Measurements from ENCODE around the gene PAXX.
A peak's percentile ranks its signal among the peaks of the same experiment; 100 is the strongest.
"Not testable (repeated sequence)": the region's sequence is repeated elsewhere in the genome, so short reads cannot be mapped to it uniquely, and the experiment has no call there.

The PAXX gene

DNA sequence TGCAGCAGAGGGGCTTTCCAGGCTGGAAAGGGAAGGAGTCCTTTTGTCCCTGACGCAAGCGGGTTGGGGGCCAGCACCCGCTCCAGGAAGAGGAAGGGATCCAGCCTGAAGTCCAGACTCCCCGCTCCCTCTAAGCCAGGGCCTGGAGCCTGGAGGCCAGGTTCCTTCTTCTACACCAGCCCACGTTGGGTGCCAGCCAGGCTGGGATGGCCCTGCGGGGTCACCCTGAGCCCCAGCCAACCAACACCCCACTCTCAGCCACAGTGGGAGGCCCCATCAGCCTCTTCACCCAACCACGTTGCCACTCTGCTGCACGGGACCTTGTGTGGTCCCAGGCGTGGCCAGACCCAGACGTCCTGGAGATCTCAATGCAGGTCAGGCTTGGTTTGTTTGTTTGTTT, 40.6 kb downstream of the PAXX start:
- Mint-ChIP-seq H3K27me3 (peaks cover 34% of the 10 kb centered on the region), H3K9me3 (no peaks in the 10 kb centered on the region), H3K27ac (peak overlapping the region; percentile 37), H3K4me1 (peaks cover 62% of the 10 kb centered on the region), H3K4me3 (no peak overlapping the region), H3K36me3 (no peaks in the 10 kb centered on the region)
- DNase-seq = no peak
- CTCF ChIA-PET = no interaction called here

DNA sequence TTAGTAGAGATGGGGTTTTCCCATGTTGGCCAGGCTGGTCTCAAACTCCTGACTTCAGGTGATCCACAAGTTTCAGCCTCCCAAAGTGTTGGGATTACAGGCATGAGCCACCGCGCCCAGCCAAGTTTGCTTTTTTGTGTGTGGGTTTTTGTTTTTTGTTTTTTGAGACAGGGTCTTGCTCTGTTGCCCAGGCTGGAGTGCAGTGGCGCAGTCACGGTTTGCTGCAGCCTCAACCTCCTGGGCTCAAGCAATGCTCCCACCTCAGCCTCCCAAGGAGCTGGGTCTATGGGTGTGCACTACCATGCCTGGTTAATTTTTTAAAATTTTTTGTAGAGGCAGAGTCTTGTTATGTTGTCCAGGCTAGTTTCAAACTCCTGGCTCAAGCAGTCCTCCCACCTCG, 41.3 kb downstream of the PAXX start:
- not testable (repeated sequence) for DNase-seq, H3K36me3 Mint-ChIP-seq, H3K4me3 Mint-ChIP-seq, H3K9me3 Mint-ChIP-seq
- Mint-ChIP-seq H3K27ac (peak overlapping the region; percentile 62), H3K4me1 (peaks cover 62% of the 10 kb centered on the region), H3K27me3 (peaks cover 34% of the 10 kb centered on the region)
- CTCF ChIA-PET = interaction anchor here (2.3 to 2.9 kb wide), 3 partner anchors 85 to 266 kb away, joined by 4 to 39 read pairs (median 28); no protein-coding TSS in a partner anchor

DNA sequence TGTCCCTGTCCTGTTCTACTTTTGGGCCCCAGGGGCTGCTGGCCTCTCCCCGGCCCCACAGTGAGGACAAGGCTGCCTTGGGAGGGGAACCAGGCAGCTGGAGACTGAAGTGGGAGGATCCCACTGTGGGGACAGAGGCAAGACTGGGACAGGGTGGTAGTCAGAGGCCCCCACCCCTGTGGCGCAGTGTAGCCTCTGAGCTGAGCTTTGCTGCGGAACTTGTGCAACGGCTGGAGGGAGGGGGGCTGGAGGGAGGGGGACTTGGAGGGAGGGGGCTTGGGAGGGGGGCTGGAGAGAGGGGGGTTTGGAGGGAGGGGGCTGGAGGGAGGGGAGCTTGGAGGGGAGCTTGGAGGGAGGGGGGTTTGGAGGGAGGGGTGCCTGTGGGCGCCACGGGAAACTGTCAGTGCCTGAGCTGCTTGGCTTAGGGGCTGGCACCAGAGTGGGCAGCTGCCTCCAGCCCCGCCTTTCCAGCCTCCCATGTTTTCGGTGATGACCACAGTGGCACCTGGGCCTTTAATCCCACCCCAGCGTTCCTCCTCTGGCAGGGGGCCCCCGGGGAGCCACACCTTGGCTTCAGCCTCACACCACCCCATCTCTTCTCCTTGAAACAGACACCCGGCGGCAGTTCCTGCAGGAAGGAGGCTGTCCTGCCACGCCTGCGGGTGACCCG, 42.0 kb downstream of the PAXX start:
- CTCF ChIA-PET = interaction anchor here (0.7 to 2.9 kb wide), 34 partner anchors 8 to 273 kb away, joined by 3 to 39 read pairs (median 5); partner anchors contain the start of genes C8G, CLIC3, FBXW5 and NPDC1
- Mint-ChIP-seq H3K27me3 (peaks cover 28% of the 10 kb centered on the region), H3K27ac (peak overlapping the region; percentile 91), H3K4me1 (peaks cover 57% of the 10 kb centered on the region), H3K9me3 (no peaks in the 10 kb centered on the region), H3K36me3 (peaks cover 2% of the 10 kb centered on the region), H3K4me3 (peak overlapping the region; percentile 61)
- no peak for DNase-seq

DNA sequence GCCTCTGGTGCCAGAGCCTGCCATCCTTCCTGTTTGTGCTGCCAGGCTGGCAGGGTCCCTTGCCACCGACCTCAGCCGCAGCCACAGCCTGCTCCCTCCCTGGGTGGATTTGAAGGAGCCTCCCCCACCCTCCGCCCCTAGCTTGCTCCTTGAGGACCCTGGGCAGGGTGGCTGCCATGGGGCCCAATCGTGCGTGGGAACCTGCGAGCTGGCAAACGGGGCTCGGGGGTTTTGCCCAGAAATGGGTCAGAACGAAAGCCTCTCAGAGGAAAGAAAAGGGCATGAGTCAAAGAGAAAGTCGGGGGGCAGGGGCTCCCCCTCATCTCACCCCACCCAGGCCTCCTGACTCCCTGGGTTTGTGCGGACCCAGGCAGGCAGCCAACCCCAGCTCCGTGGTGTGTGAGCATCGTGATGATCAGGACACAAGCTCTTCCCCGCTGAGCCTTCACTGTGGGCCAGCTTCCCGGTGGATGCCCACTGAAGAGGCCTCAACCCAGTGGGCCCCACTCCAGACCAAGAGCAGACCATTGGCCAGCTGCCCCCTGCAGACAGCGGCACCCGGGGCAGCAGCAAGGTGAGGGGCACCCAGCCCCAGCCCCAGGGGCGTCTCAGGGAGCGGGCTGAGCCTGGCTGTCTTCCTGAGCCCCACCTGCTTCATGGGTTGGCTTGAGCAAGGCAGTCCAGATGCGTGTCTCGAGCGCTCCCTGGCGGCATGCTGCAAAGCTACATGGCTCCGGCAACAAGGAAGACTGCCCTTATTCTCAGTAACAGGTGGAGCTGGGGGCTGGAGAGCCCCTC, 42.7 kb downstream of the PAXX start:
- no peaks in the 10 kb centered on the region for H3K9me3 Mint-ChIP-seq
- CTCF ChIA-PET = interaction anchor here (0.7 to 2.9 kb wide), 40 partner anchors 9 to 274 kb away, joined by 3 to 39 read pairs (median 5); partner anchors contain the start of genes C8G, CLIC3, FBXW5 and NPDC1
- peak overlapping the region; percentile 61 for H3K4me3 Mint-ChIP-seq
- peaks cover 21% of the 10 kb centered on the region for H3K27me3 Mint-ChIP-seq
- H3K36me3 Mint-ChIP-seq = peaks cover 2% of the 10 kb centered on the region
- H3K4me1 Mint-ChIP-seq = peaks cover 49% of the 10 kb centered on the region
- DNase-seq = peak; percentile 93
- peak overlapping the region; percentile 91 for H3K27ac Mint-ChIP-seq

DNA sequence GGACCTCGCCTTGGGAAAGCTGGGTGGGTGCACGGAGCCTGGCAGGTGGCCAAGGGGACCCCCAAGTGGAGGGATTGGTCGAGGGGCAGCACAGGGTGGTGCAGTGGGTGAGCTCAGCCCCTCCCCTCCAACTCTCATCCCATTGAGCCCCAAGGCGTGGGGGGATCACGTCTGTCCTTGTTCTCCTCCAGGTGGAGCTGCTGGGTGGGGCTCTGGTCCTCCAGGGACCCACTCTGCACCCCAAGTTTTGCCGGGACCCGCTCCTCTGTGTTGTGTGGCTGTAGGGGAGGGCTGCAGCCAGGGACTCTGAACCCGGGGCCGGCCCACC, 43.2 kb downstream of the PAXX start:
- Mint-ChIP-seq H3K36me3 (peaks cover 2% of the 10 kb centered on the region), H3K27me3 (peaks cover 20% of the 10 kb centered on the region), H3K9me3 (no peaks in the 10 kb centered on the region), H3K27ac (peak overlapping the region; percentile 91), H3K4me3 (no peak overlapping the region), H3K4me1 (peaks cover 44% of the 10 kb centered on the region)
- CTCF ChIA-PET = interaction anchor here (0.7 to 2.9 kb wide), 38 partner anchors 9 to 268 kb away, joined by 3 to 39 read pairs (median 5); partner anchors contain the start of genes C8G, CLIC3, FBXW5 and NPDC1
- no peak for DNase-seq

DNA sequence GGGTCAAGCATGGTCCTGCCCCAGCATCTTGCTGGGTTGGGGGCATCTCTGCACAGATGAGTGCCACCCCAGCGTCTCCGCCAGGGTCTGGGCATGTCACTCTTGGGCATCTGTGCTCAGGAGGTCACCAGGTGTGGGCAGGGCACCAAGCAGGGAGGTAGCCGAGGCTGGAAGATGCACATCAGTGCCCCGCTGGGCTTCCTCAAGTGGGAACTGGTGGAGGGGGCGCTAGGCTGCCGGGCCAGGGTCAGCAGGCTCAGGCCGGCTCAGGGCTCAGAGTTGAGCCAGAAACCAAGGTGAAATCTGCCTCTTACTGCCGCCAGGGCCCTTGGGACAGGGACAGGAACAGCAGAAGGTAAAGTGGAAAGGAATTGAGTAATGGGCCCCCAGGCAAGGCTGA, 43.7 kb downstream of the PAXX start:
- no peaks in the 10 kb centered on the region for H3K9me3 Mint-ChIP-seq
- H3K4me1 Mint-ChIP-seq = peaks cover 39% of the 10 kb centered on the region
- no peak overlapping the region for H3K27ac Mint-ChIP-seq
- no peak overlapping the region for H3K4me3 Mint-ChIP-seq
- no peak for DNase-seq
- CTCF ChIA-PET = interaction anchor here (0.7 to 2.9 kb wide), 26 partner anchors 8 to 269 kb away, joined by 3 to 39 read pairs (median 6); partner anchors contain the start of genes C8G, FBXW5, NPDC1 and PAXX
- peaks cover 15% of the 10 kb centered on the region for H3K27me3 Mint-ChIP-seq
- H3K36me3 Mint-ChIP-seq = peaks cover 2% of the 10 kb centered on the region

DNA sequence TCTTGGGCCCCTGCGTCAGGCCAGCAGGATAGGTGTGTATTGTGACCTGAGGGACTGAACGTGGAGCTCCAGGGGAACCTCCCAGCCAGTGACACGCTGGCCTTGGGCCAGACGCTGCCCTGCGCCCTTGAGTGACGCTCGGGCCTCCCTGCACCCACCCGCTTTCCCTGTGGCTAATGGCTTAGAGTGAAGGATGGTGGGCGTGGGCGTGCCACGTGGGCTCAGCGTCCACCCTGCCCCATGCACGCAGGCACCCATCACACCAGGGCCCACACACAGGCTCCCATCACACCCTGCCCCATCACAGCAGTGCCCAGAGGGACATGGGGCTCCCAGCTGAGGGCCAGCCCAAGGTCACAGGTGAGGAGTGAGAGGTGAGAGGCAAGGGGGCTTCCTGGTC, 44.8 kb downstream of the PAXX start:
- CTCF ChIA-PET = interaction anchor here (0.9 to 3.3 kb wide), 6 partner anchors 8 to 89 kb away, joined by 3 to 25 read pairs (median 4); partner anchors contain the start of gene ABCA2
- DNase-seq = no peak

DNA sequence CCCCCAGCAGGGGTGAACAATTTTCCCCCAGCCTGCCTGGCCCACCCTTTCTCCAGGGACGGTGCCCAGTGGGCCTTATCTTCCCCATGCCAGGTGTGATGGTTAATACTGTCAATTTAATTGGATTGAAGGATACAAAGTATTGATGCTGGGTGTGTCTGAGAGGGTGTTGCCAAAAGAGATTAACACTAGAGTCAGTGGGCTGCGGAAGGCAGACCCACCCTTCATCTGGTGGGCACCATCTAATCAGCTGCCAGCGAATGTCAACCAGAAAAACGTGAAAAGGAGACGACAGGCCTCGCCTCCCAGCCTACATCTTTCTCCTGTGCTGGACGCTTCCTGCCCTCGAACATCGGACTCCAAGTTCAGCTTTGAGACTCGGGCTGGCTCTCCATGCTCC, 45.3 kb downstream of the PAXX start:
- Mint-ChIP-seq H3K27ac (no peak overlapping the region), H3K4me1 (peaks cover 29% of the 10 kb centered on the region)

More for the DNA sequence above, 44.8 kb downstream of the PAXX start:
- peaks cover 34% of the 10 kb centered on the region for H3K4me1 Mint-ChIP-seq
- peaks cover 10% of the 10 kb centered on the region for H3K27me3 Mint-ChIP-seq
- no peaks in the 10 kb centered on the region for H3K9me3 Mint-ChIP-seq
- no peak overlapping the region for H3K4me3 Mint-ChIP-seq
- H3K36me3 Mint-ChIP-seq = peaks cover 2% of the 10 kb centered on the region
- no peak overlapping the region for H3K27ac Mint-ChIP-seq

GRCh38 chr9:137038916-137039315, 46.7 kb downstream of the PAXX start:
- Mint-ChIP-seq H3K27ac (no peak overlapping the region), H3K27me3 (peaks cover 23% of the 10 kb centered on the region), H3K36me3 (peaks cover 2% of the 10 kb centered on the region), H3K4me1 (peaks cover 22% of the 10 kb centered on the region), H3K9me3 (no peaks in the 10 kb centered on the region), H3K4me3 (no peak overlapping the region)
- CTCF ChIA-PET = interaction anchor here (3.3 kb wide), 1 partner anchor 10 kb away, joined by 22 read pairs; the partner anchor contains the start of gene ABCA2
- no peak for DNase-seq

More for the DNA sequence above, 45.3 kb downstream of the PAXX start:
- H3K27me3 Mint-ChIP-seq = peaks cover 10% of the 10 kb centered on the region
- H3K4me3 Mint-ChIP-seq = no peak overlapping the region
- DNase-seq = no peak
- no peaks in the 10 kb centered on the region for H3K9me3 Mint-ChIP-seq
- peaks cover 2% of the 10 kb centered on the region for H3K36me3 Mint-ChIP-seq
- CTCF ChIA-PET = interaction anchor here (0.9 to 3.3 kb wide), 2 partner anchors 8 to 18 kb away, joined by 3 to 22 read pairs; partner anchors contain the start of gene ABCA2

- H3K36me3 Mint-ChIP-seq = peaks cover 2% of the 10 kb centered on the region
- peaks cover 25% of the 10 kb centered on the region for H3K4me1 Mint-ChIP-seq
- CTCF ChIA-PET = interaction anchor here (3.3 kb wide), 1 partner anchor 11 kb away, joined by 22 read pairs; the partner anchor contains the start of gene ABCA2
- H3K9me3 Mint-ChIP-seq = no peaks in the 10 kb centered on the region
- no peak for DNase-seq
- peaks cover 26% of the 10 kb centered on the region for H3K27me3 Mint-ChIP-seq
- no peak overlapping the region for H3K27ac Mint-ChIP-seq
- H3K4me3 Mint-ChIP-seq = no peak overlapping the region
Observed at GRCh38 chr9:137039611-137040366, 47.6 kb downstream of the PAXX start.

GRCh38 chr9:137040568-137040967, 48.3 kb downstream of the PAXX start:
- CTCF ChIA-PET = interaction anchor here (1.6 kb wide), 1 partner anchor 11 kb away, joined by 6 read pairs; no protein-coding TSS in a partner anchor

GRCh38 chr9:137041124-137041523, 48.9 kb downstream of the PAXX start:
- CTCF ChIA-PET = interaction anchor here (1.6 kb wide), 1 partner anchor 12 kb away, joined by 6 read pairs; no protein-coding TSS in a partner anchor
- H3K36me3 Mint-ChIP-seq = peaks cover 2% of the 10 kb centered on the region
- peaks cover 23% of the 10 kb centered on the region for H3K4me1 Mint-ChIP-seq
- H3K27me3 Mint-ChIP-seq = peaks cover 35% of the 10 kb centered on the region
- H3K27ac Mint-ChIP-seq = no peak overlapping the region
- no peaks in the 10 kb centered on the region for H3K9me3 Mint-ChIP-seq
- no peak for DNase-seq
- no peak overlapping the region for H3K4me3 Mint-ChIP-seq

More at GRCh38 chr9:137040568-137040967, 48.3 kb downstream of the PAXX start:
- no peak overlapping the region for H3K4me3 Mint-ChIP-seq
- H3K9me3 Mint-ChIP-seq = no peaks in the 10 kb centered on the region
- H3K27ac Mint-ChIP-seq = no peak overlapping the region
- peaks cover 29% of the 10 kb centered on the region for H3K27me3 Mint-ChIP-seq
- H3K36me3 Mint-ChIP-seq = peaks cover 2% of the 10 kb centered on the region
- DNase-seq = no peak
- H3K4me1 Mint-ChIP-seq = peaks cover 24% of the 10 kb centered on the region
